Measurements from ENCODE around the gene HK1.
"Not testable (repeated sequence)": the region's sequence is repeated elsewhere in the genome, so short reads cannot be mapped to it uniquely, and the experiment has no call there.

Gene HK1

GRCh38 chr10:69325637-69326523 is 47.6 kb downstream of the HK1 start:
- peaks cover 96% of the 10 kb centered on the region for H3K36me3 Mint-ChIP-seq
- H3K9me3 Mint-ChIP-seq; DNase-seq (ENCODE audit: low spot score in 2 of 2); H3K4me3 Mint-ChIP-seq; ATAC-seq: not testable (repeated sequence)
- peaks cover 62% of the 10 kb centered on the region for H3K4me1 Mint-ChIP-seq
- H3K27ac Mint-ChIP-seq = peak overlapping the region; percentile 50

GRCh38 chr10:69326692-69327091 is 48.4 kb downstream of the HK1 start:
- DNase-seq (ENCODE audit: low spot score in 2 of 2) (no peak), ATAC-seq (no peak)
- H3K36me3 Mint-ChIP-seq = peaks cover 96% of the 10 kb centered on the region
- no peaks in the 10 kb centered on the region for H3K9me3 Mint-ChIP-seq
- no peak overlapping the region for H3K4me3 Mint-ChIP-seq
- peaks cover 54% of the 10 kb centered on the region for H3K4me1 Mint-ChIP-seq
- peak overlapping the region; percentile 50 for H3K27ac Mint-ChIP-seq

- peaks cover 96% of the 10 kb centered on the region for H3K36me3 Mint-ChIP-seq
- peak overlapping the region; percentile 77 for H3K27ac Mint-ChIP-seq
- DNase-seq (ENCODE audit: low spot score in 2 of 2) (no peak), ATAC-seq (peak; percentile 84)
- H3K4me1 Mint-ChIP-seq = peaks cover 56% of the 10 kb centered on the region
- peak overlapping the region; percentile 57 for H3K4me3 Mint-ChIP-seq
- H3K9me3 Mint-ChIP-seq = no peaks in the 10 kb centered on the region
Observed at GRCh38 chr10:69327463-69328379, 49.4 kb downstream of the HK1 start.

- Mint-ChIP-seq H3K36me3 (peaks cover 96% of the 10 kb centered on the region), H3K4me1 (peaks cover 62% of the 10 kb centered on the region), H3K27ac (peak overlapping the region; percentile 77), H3K9me3 (no peaks in the 10 kb centered on the region), H3K4me3 (peak overlapping the region; percentile 57)
- ATAC-seq (peak; percentile 47), DNase-seq (ENCODE audit: low spot score in 2 of 2) (no peak)
Observed at GRCh38 chr10:69328380-69328735, 50.1 kb downstream of the HK1 start.

- H3K4me1 Mint-ChIP-seq = peaks cover 63% of the 10 kb centered on the region
Observed at GRCh38 chr10:69328888-69329287, 50.6 kb downstream of the HK1 start.

GRCh38 chr10:69329721-69330178 is 51.5 kb downstream of the HK1 start:
- Mint-ChIP-seq H3K9me3 (no peaks in the 10 kb centered on the region), H3K27ac (peak overlapping the region; percentile 72), H3K36me3 (peaks cover 90% of the 10 kb centered on the region), H3K4me1 (peaks cover 70% of the 10 kb centered on the region), H3K4me3 (no peak overlapping the region)
- DNase-seq (ENCODE audit: low spot score in 2 of 2) (no peak), ATAC-seq (no peak)

More at GRCh38 chr10:69328888-69329287, 50.6 kb downstream of the HK1 start:
- not testable (repeated sequence) for ATAC-seq; H3K9me3 Mint-ChIP-seq; DNase-seq (ENCODE audit: low spot score in 2 of 2)
- Mint-ChIP-seq H3K27ac (peak overlapping the region; percentile 77), H3K36me3 (peaks cover 92% of the 10 kb centered on the region), H3K4me3 (peak overlapping the region; percentile 57)

- ATAC-seq (no peak), DNase-seq (ENCODE audit: low spot score in 2 of 2) (no peak)
- Mint-ChIP-seq H3K36me3 (peaks cover 88% of the 10 kb centered on the region), H3K27ac (peak overlapping the region; percentile 76), H3K9me3 (no peaks in the 10 kb centered on the region), H3K4me3 (no peak overlapping the region), H3K4me1 (peaks cover 80% of the 10 kb centered on the region)
Observed at GRCh38 chr10:69331161-69331560, 52.9 kb downstream of the HK1 start.

GRCh38 chr10:69332278-69333010 is 54.1 kb downstream of the HK1 start:
- Mint-ChIP-seq H3K27ac (no peak overlapping the region), H3K4me3 (no peak overlapping the region)

GRCh38 chr10:69333205-69333604 is 54.9 kb downstream of the HK1 start:
- Mint-ChIP-seq H3K9me3 (no peaks in the 10 kb centered on the region), H3K36me3 (peaks cover 83% of the 10 kb centered on the region), H3K4me3 (peak overlapping the region; percentile 77), H3K4me1 (peaks cover 75% of the 10 kb centered on the region), H3K27ac (peak overlapping the region; percentile 93)
- no peak for ATAC-seq
- no peak for DNase-seq (ENCODE audit: low spot score in 2 of 2)

More at GRCh38 chr10:69332278-69333010, 54.1 kb downstream of the HK1 start:
- no peak for DNase-seq (ENCODE audit: low spot score in 2 of 2)
- peaks cover 82% of the 10 kb centered on the region for H3K36me3 Mint-ChIP-seq
- no peaks in the 10 kb centered on the region for H3K9me3 Mint-ChIP-seq
- peaks cover 75% of the 10 kb centered on the region for H3K4me1 Mint-ChIP-seq
- no peak for ATAC-seq

GRCh38 chr10:69333865-69334301 is 55.6 kb downstream of the HK1 start:
- Mint-ChIP-seq H3K36me3 (peaks cover 82% of the 10 kb centered on the region), H3K27ac (peak overlapping the region; percentile 93), H3K4me3 (peak overlapping the region; percentile 77), H3K4me1 (peaks cover 75% of the 10 kb centered on the region)
- not testable (repeated sequence) for DNase-seq (ENCODE audit: low spot score in 2 of 2); ATAC-seq; H3K9me3 Mint-ChIP-seq

- Mint-ChIP-seq H3K27ac (peak overlapping the region; percentile 93), H3K4me1 (peaks cover 77% of the 10 kb centered on the region), H3K36me3 (peaks cover 76% of the 10 kb centered on the region), H3K9me3 (no peaks in the 10 kb centered on the region), H3K4me3 (peak overlapping the region; percentile 77)
- no peak for DNase-seq (ENCODE audit: low spot score in 2 of 2)
- peak; percentile 84 for ATAC-seq
Observed at GRCh38 chr10:69334302-69335062, 56.2 kb downstream of the HK1 start.

GRCh38 chr10:69335063-69335587 is 56.8 kb downstream of the HK1 start:
- no peak for DNase-seq (ENCODE audit: low spot score in 2 of 2)
- peak overlapping the region; percentile 77 for H3K4me3 Mint-ChIP-seq
- no peaks in the 10 kb centered on the region for H3K9me3 Mint-ChIP-seq
- peak overlapping the region; percentile 93 for H3K27ac Mint-ChIP-seq
- peak; percentile 77 for ATAC-seq
- peaks cover 70% of the 10 kb centered on the region for H3K36me3 Mint-ChIP-seq
- peaks cover 78% of the 10 kb centered on the region for H3K4me1 Mint-ChIP-seq

GRCh38 chr10:69335613-69336012 is 57.3 kb downstream of the HK1 start:
- Mint-ChIP-seq H3K36me3 (peaks cover 65% of the 10 kb centered on the region), H3K4me1 (peaks cover 76% of the 10 kb centered on the region)

GRCh38 chr10:69336952-69337295 is 58.6 kb downstream of the HK1 start:
- H3K4me3 Mint-ChIP-seq = no peak overlapping the region
- no peaks in the 10 kb centered on the region for H3K9me3 Mint-ChIP-seq
- ATAC-seq = no peak
- no peak for DNase-seq (ENCODE audit: low spot score in 2 of 2)
- H3K27ac Mint-ChIP-seq = no peak overlapping the region
- H3K4me1 Mint-ChIP-seq = peaks cover 85% of the 10 kb centered on the region
- peaks cover 58% of the 10 kb centered on the region for H3K36me3 Mint-ChIP-seq

More at GRCh38 chr10:69335613-69336012, 57.3 kb downstream of the HK1 start:
- DNase-seq (ENCODE audit: low spot score in 2 of 2) (no peak), ATAC-seq (no peak)
- peak overlapping the region; percentile 93 for H3K27ac Mint-ChIP-seq
- H3K4me3 Mint-ChIP-seq = peak overlapping the region; percentile 77
- no peaks in the 10 kb centered on the region for H3K9me3 Mint-ChIP-seq
